Measurements from ENCODE around the gene HRH4. TPM values are rescaled to one million over a fixed set of nuclear protein-coding genes. Genes with fewer than 3 reads are reported as not detected.

Gene HRH4
- total RNA-seq, 4 donors from 2014 or later, result 0.84 TPM; not detected in 3

GRCh38 chr18:24491927-24492834, 31.7 kb downstream of the HRH4 start:
- ATAC-seq (ENCODE audit: low FRiP score) (no peak), DNase-seq (ENCODE audit: low spot score) (no peak)
- TF ChIP-seq, protein P1, sequence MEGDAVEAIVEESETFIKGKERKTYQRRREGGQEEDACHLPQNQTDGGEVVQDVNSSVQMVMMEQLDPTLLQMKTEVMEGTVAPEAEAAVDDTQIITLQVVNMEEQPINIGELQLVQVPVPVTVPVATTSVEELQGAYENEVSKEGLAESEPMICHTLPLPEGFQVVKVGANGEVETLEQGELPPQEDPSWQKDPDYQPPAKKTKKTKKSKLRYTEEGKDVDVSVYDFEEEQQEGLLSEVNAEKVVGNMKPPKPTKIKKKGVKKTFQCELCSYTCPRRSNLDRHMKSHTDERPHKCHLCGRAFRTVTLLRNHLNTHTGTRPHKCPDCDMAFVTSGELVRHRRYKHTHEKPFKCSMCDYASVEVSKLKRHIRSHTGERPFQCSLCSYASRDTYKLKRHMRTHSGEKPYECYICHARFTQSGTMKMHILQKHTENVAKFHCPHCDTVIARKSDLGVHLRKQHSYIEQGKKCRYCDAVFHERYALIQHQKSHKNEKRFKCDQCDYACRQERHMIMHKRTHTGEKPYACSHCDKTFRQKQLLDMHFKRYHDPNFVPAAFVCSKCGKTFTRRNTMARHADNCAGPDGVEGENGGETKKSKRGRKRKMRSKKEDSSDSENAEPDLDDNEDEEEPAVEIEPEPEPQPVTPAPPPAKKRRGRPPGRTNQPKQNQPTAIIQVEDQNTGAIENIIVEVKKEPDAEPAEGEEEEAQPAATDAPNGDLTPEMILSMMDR (IDR thresholded peaks at IDR 0.05), result no peak

- TF ChIP-seq, protein P1 (IDR thresholded peaks at IDR 0.05), result no peak
- ATAC-seq (ENCODE audit: low FRiP score) (no peak), DNase-seq (ENCODE audit: low spot score) (no peak)
Observed at GRCh38 chr18:24494586-24494985, 34.1 kb downstream of the HRH4 start.

GRCh38 chr18:24497031-24497754, 36.8 kb downstream of the HRH4 start:
- no peak for DNase-seq (ENCODE audit: low spot score)
- no peak for ATAC-seq (ENCODE audit: low FRiP score)
- TF ChIP-seq, protein P1 (IDR thresholded peaks at IDR 0.05), result no peak

DNA sequence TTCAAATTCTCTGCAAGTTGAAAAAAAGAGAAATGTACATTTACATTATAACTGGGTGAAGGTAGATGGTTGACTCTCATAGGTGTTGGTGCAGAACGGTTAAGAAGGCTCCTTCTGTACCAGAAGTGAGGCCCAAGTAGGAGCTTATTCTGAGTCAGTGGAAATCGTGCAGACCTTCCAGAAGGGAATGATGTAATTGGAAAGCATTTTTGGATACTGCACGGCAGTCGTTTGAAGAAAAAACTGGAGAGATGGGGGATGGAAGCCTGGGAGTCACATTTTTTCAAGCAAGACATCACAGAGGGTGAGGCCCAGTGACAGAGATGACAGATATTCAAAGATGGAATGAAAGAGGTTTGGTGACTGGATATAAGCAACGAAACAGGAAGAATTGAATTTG, 39.4 kb downstream of the HRH4 start:
- DNase-seq (ENCODE audit: low spot score) (no peak), ATAC-seq (ENCODE audit: low FRiP score) (no peak)
- TF ChIP-seq, protein P1 (IDR thresholded peaks at IDR 0.05), result no peak

GRCh38 chr18:24500217-24500616, 39.8 kb downstream of the HRH4 start:
- TF ChIP-seq, protein P1 (IDR thresholded peaks at IDR 0.05), result no peak
- DNase-seq (ENCODE audit: low spot score) (no peak), ATAC-seq (ENCODE audit: low FRiP score) (no peak)

GRCh38 chr18:24500766-24501165, 40.3 kb downstream of the HRH4 start:
- TF ChIP-seq, protein P1 (IDR thresholded peaks at IDR 0.05), result no peak
- no peak for DNase-seq (ENCODE audit: low spot score)
- ATAC-seq (ENCODE audit: low FRiP score), result no peak
